T-helper 1 cell treated with Interleukin-12 subunit alpha and Interleukin-12 subunit beta and Interleukin-4 antibody, amounts not matched to agents 30 μg/mL and 1 μg/mL, for 36 hours (primary cell): ENCODE results near the gene INHA.

ENCODE experiments used
- H3K27ac Mint-ChIP-seq: one replicate; pipeline ENCODE4 v1.8.0; 2021; ENCODE audit warnings: mild to moderate bottlenecking, mixed read lengths
- H3K27me3 Mint-ChIP-seq: one replicate; pipeline ENCODE4 v1.8.0; 2021; ENCODE audit warnings: low read depth, mixed read lengths
- H3K36me3 Mint-ChIP-seq: one replicate; pipeline ENCODE4 v1.8.0; 2021; ENCODE audit warnings: low read depth, mixed read lengths
- H3K4me1 Mint-ChIP-seq: one replicate; pipeline ENCODE4 v1.8.0; 2021; ENCODE audit warnings: low read depth, mixed read lengths
- H3K4me3 Mint-ChIP-seq: one replicate; pipeline ENCODE4 v1.8.0; 2021; ENCODE audit warnings: mild to moderate bottlenecking, moderate library complexity, mixed read lengths
- H3K9me3 Mint-ChIP-seq: one replicate; pipeline ENCODE4 v1.8.0; 2021; ENCODE audit warnings: mixed read lengths

The INHA gene

GRCh38 chr2:219615894-219616293 is 43.8 kb downstream of the INHA start:
- Mint-ChIP-seq H3K4me3 (no peak overlapping the region), H3K36me3 (peaks cover 13% of the 10 kb centered on the region), H3K9me3 (no peaks in the 10 kb centered on the region), H3K27ac (no peak overlapping the region), H3K27me3 (no peaks in the 10 kb centered on the region), H3K4me1 (peaks cover 5% of the 10 kb centered on the region)

GRCh38 chr2:219616550-219616949 is 44.4 kb downstream of the INHA start:
- peaks cover 9% of the 10 kb centered on the region for H3K36me3 Mint-ChIP-seq
- no peaks in the 10 kb centered on the region for H3K27me3 Mint-ChIP-seq
- H3K4me1 Mint-ChIP-seq, result peaks cover 5% of the 10 kb centered on the region
- no peak overlapping the region for H3K4me3 Mint-ChIP-seq
- no peak overlapping the region for H3K27ac Mint-ChIP-seq
- no peaks in the 10 kb centered on the region for H3K9me3 Mint-ChIP-seq

GRCh38 chr2:219618733-219619122 is 46.6 kb downstream of the INHA start:
- Mint-ChIP-seq H3K4me1 (no peaks in the 10 kb centered on the region), H3K27ac (no peak overlapping the region), H3K27me3 (peaks cover 5% of the 10 kb centered on the region), H3K36me3 (peaks cover 8% of the 10 kb centered on the region), H3K4me3 (no peak overlapping the region), H3K9me3 (no peaks in the 10 kb centered on the region)

- no peak overlapping the region for H3K27ac Mint-ChIP-seq
- H3K4me3 Mint-ChIP-seq, result no peak overlapping the region
- H3K4me1 Mint-ChIP-seq, result no peaks in the 10 kb centered on the region
- H3K36me3 Mint-ChIP-seq, result peaks cover 8% of the 10 kb centered on the region
- H3K27me3 Mint-ChIP-seq, result peaks cover 10% of the 10 kb centered on the region
- H3K9me3 Mint-ChIP-seq, result no peaks in the 10 kb centered on the region
Measured at GRCh38 chr2:219619235-219619634, 47.1 kb downstream of the INHA start.

- Mint-ChIP-seq H3K36me3 (no peaks in the 10 kb centered on the region), H3K27ac (no peak overlapping the region), H3K9me3 (no peaks in the 10 kb centered on the region), H3K27me3 (peaks cover 17% of the 10 kb centered on the region), H3K4me1 (no peaks in the 10 kb centered on the region), H3K4me3 (no peak overlapping the region)
Measured at GRCh38 chr2:219620546-219620945, 48.4 kb downstream of the INHA start.

GRCh38 chr2:219621935-219622334 is 49.8 kb downstream of the INHA start:
- no peak overlapping the region for H3K27ac Mint-ChIP-seq
- peaks cover 27% of the 10 kb centered on the region for H3K27me3 Mint-ChIP-seq
- H3K36me3 Mint-ChIP-seq, result no peaks in the 10 kb centered on the region
- H3K4me1 Mint-ChIP-seq, result peaks cover 4% of the 10 kb centered on the region
- no peaks in the 10 kb centered on the region for H3K9me3 Mint-ChIP-seq
- H3K4me3 Mint-ChIP-seq, result no peak overlapping the region

GRCh38 chr2:219622472-219622871 is 50.4 kb downstream of the INHA start:
- Mint-ChIP-seq H3K4me3 (no peak overlapping the region), H3K4me1 (peaks cover 5% of the 10 kb centered on the region), H3K27me3 (peaks cover 30% of the 10 kb centered on the region), H3K27ac (no peak overlapping the region), H3K36me3 (no peaks in the 10 kb centered on the region), H3K9me3 (no peaks in the 10 kb centered on the region)

- H3K27me3 Mint-ChIP-seq, result peaks cover 42% of the 10 kb centered on the region
- H3K27ac Mint-ChIP-seq, result no peak overlapping the region
- H3K4me1 Mint-ChIP-seq, result peaks cover 5% of the 10 kb centered on the region
- no peaks in the 10 kb centered on the region for H3K9me3 Mint-ChIP-seq
- H3K4me3 Mint-ChIP-seq, result no peak overlapping the region
- H3K36me3 Mint-ChIP-seq, result no peaks in the 10 kb centered on the region
Measured at GRCh38 chr2:219624565-219624964, 52.5 kb downstream of the INHA start.

GRCh38 chr2:219625179-219625578 is 53.1 kb downstream of the INHA start:
- no peak overlapping the region for H3K27ac Mint-ChIP-seq
- no peaks in the 10 kb centered on the region for H3K9me3 Mint-ChIP-seq
- H3K4me3 Mint-ChIP-seq, result no peak overlapping the region
- H3K4me1 Mint-ChIP-seq, result peaks cover 5% of the 10 kb centered on the region
- H3K36me3 Mint-ChIP-seq, result no peaks in the 10 kb centered on the region
- H3K27me3 Mint-ChIP-seq, result peaks cover 42% of the 10 kb centered on the region
